Calu3 (cell line): ENCODE measurements around the gene CDH4. TPM values are rescaled to one million over a fixed set of nuclear protein-coding genes. Genes with fewer than 3 reads are reported as not detected.

Source experiments
- BruUV-seq: library from RNA; stranded (reverse); fragments of 400-500 nt; replicated peaks from 2 replicates; lab custom pipeline; 2021; lab: Mats Ljungman, UMichigan
- CTCF ChIA-PET: fragments of 300-600 bp; sonication (Branson Sonifier 250); formaldehyde crosslinking; loops from one replicate; lab custom pipeline; 2022; ENCODE audit warnings: antibody characterized with exemption; lab: Charles Lee
- DNase-seq: peaks from one replicate; pipeline ENCODE4 v3.0.0; 2022
- H3K27ac Mint-ChIP-seq: one replicate; pipeline ENCODE4 v1.8.0; 2022; ENCODE audit warnings: mixed read lengths; ENCODE audit not compliant: unreplicated experiment
- H3K27me3 Mint-ChIP-seq: one replicate; pipeline ENCODE4 v1.8.0; 2022; ENCODE audit warnings: mixed read lengths; ENCODE audit not compliant: unreplicated experiment
- H3K36me3 Mint-ChIP-seq: one replicate; pipeline ENCODE4 v1.8.0; 2022; ENCODE audit warnings: mild to moderate bottlenecking, moderate library complexity, mixed read lengths; ENCODE audit not compliant: insufficient read depth, unreplicated experiment
- H3K4me1 Mint-ChIP-seq: one replicate; pipeline ENCODE4 v1.8.0; 2022; ENCODE audit warnings: mild to moderate bottlenecking, low read depth, mixed read lengths; ENCODE audit not compliant: unreplicated experiment
- H3K4me3 Mint-ChIP-seq: one replicate; pipeline ENCODE4 v1.8.0; 2022; ENCODE audit warnings: mild to moderate bottlenecking, low read depth, moderate library complexity, mixed read lengths; ENCODE audit not compliant: unreplicated experiment
- H3K9me3 Mint-ChIP-seq: one replicate; pipeline ENCODE4 v1.8.0; 2022; ENCODE audit warnings: low read depth, mixed read lengths; ENCODE audit not compliant: unreplicated experiment
- intact Hi-C: fragments of 100-400 bp; cut with micrococcal nuclease; formaldehyde crosslinking; loops from one replicate; pipeline ENCODE4 v1.10.0; 2022; ENCODE audit not compliant: unreplicated experiment
- total RNA-seq: library from RNA; stranded (reverse); gene quantifications from 2 replicates; pipeline ENCODE4 v1.2.3, GENCODE V29; 2022
- TF ChIP-seq, protein P1 (sequence below): fragments of 200-600 bp; IDR thresholded peaks from one replicate; pipeline ENCODE4 v1.8.0; 2022; ENCODE audit warnings: antibody characterized with exemption; ENCODE audit not compliant: unreplicated experiment

The CDH4 gene
- total RNA-seq, 1 experiment from 2014 or later: not detected

GRCh38 chr20:61844621-61845020 lies 592.6 kb downstream of the CDH4 start:
- no peak for DNase-seq
- CTCF ChIA-PET: no interaction called here
- Mint-ChIP-seq H3K9me3 (no peaks in the 10 kb centered on the region), H3K4me3 (no peak overlapping the region), H3K27me3 (peaks cover 57% of the 10 kb centered on the region), H3K27ac (no peak overlapping the region), H3K36me3 (no peaks in the 10 kb centered on the region), H3K4me1 (no peaks in the 10 kb centered on the region)
- intact Hi-C loops: no loop called here
- no TSS peak for BruUV-seq
- TF ChIP-seq, protein P1, sequence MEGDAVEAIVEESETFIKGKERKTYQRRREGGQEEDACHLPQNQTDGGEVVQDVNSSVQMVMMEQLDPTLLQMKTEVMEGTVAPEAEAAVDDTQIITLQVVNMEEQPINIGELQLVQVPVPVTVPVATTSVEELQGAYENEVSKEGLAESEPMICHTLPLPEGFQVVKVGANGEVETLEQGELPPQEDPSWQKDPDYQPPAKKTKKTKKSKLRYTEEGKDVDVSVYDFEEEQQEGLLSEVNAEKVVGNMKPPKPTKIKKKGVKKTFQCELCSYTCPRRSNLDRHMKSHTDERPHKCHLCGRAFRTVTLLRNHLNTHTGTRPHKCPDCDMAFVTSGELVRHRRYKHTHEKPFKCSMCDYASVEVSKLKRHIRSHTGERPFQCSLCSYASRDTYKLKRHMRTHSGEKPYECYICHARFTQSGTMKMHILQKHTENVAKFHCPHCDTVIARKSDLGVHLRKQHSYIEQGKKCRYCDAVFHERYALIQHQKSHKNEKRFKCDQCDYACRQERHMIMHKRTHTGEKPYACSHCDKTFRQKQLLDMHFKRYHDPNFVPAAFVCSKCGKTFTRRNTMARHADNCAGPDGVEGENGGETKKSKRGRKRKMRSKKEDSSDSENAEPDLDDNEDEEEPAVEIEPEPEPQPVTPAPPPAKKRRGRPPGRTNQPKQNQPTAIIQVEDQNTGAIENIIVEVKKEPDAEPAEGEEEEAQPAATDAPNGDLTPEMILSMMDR: no peak

GRCh38 chr20:61845233-61845671 lies 593.2 kb downstream of the CDH4 start:
- TF ChIP-seq, protein P1: no peak
- Mint-ChIP-seq H3K9me3 (no peaks in the 10 kb centered on the region), H3K27ac (no peak overlapping the region), H3K4me3 (no peak overlapping the region), H3K4me1 (no peaks in the 10 kb centered on the region), H3K36me3 (no peaks in the 10 kb centered on the region), H3K27me3 (peaks cover 64% of the 10 kb centered on the region)
- CTCF ChIA-PET: no interaction called here
- intact Hi-C loops: no loop called here
- no peak for DNase-seq
- no TSS peak for BruUV-seq

- no peak overlapping the region for H3K27ac Mint-ChIP-seq
- BruUV-seq: no TSS peak
- no peak for DNase-seq
- no peak overlapping the region for H3K4me3 Mint-ChIP-seq
- H3K36me3 Mint-ChIP-seq: no peaks in the 10 kb centered on the region
- intact Hi-C loops: no loop called here
- CTCF ChIA-PET: no interaction called here
- peaks cover 72% of the 10 kb centered on the region for H3K27me3 Mint-ChIP-seq
- H3K9me3 Mint-ChIP-seq: no peaks in the 10 kb centered on the region
- no peaks in the 10 kb centered on the region for H3K4me1 Mint-ChIP-seq
- TF ChIP-seq, protein P1: no peak
Observed at GRCh38 chr20:61846074-61846473, 594.0 kb downstream of the CDH4 start.

DNA sequence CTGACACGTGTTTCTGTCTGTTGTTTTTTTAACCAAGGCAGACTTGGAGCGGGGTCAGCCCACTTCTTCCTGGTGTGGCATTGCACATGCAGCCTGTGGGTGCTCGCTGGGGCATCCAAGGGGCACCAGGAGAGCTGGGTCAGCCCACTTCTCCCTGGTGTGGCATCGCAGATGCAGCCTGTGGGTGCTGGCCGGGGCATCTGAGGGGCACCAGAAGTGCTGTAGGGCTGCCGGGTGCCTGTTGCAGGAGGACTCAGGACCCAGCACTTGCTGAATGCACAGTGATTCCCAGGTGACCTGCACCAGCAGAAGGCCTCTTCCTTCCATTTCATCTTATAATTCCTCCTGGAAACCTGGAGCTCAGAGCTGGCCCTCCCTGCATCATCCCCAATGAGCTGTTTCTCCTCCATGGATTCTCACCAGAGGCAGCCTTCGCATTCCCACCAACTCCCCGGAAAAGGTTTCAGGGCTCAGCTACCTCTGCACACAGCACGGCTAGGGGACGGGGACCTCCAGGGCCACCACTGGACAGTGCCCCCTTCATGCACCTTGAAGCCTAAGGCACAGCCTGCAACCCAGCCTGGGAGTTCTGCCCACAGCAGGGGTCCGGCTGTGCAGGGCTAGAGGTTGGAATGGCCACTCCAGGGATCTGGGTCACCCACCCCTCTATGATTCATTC lies 594.8 kb downstream of the CDH4 start:
- TF ChIP-seq, protein P1: no peak
- no TSS peak for BruUV-seq
- Mint-ChIP-seq H3K4me3 (no peak overlapping the region), H3K36me3 (no peaks in the 10 kb centered on the region), H3K9me3 (no peaks in the 10 kb centered on the region), H3K27me3 (peaks cover 80% of the 10 kb centered on the region), H3K27ac (no peak overlapping the region), H3K4me1 (no peaks in the 10 kb centered on the region)
- CTCF ChIA-PET: no interaction called here
- no peak for DNase-seq
- intact Hi-C loops: no loop called here
